GM18511 (cell line): ENCODE data around the gene TTC16.

Experiments used
- ATAC-seq: cut with Tn5 transposase; IDR thresholded peaks from one replicate; pipeline ENCODE4 v1.9.1; 2021; ENCODE audit warnings: mild to moderate bottlenecking, moderate library complexity; ENCODE audit not compliant: unreplicated experiment

The TTC16 gene, protein sequence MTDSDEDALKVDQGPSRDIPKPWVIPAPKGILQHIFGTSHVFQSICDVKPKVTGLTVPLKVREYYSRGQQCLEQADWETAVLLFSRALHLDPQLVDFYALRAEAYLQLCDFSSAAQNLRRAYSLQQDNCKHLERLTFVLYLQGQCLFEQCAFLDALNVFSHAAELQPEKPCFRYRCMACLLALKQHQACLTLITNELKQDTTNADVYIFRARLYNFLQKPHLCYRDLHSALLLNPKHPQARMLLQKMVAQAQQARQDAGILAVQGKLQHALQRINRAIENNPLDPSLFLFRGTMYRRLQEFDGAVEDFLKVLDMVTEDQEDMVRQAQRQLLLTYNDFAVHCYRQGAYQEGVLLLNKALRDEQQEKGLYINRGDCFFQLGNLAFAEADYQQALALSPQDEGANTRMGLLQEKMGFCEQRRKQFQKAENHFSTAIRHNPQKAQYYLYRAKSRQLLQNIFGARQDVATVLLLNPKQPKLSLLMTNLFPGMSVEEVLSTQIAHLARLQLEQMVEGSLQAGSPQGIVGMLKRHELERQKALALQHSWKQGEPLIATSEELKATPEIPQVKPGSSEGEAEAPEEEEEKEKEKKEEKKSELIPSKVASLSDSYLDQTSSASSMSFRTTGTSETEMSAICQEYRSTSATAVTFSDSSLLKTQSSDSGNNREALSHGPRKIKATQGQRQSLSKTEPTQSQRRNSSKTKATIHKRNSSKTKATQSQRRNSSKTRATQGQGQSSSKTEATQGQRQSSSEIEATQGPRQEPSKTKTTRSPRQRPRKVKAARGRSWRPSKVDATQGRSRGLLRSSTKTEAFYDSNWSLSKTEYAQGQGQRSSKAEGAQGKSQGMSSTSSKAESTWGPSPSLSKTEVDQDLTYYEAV

DNA sequence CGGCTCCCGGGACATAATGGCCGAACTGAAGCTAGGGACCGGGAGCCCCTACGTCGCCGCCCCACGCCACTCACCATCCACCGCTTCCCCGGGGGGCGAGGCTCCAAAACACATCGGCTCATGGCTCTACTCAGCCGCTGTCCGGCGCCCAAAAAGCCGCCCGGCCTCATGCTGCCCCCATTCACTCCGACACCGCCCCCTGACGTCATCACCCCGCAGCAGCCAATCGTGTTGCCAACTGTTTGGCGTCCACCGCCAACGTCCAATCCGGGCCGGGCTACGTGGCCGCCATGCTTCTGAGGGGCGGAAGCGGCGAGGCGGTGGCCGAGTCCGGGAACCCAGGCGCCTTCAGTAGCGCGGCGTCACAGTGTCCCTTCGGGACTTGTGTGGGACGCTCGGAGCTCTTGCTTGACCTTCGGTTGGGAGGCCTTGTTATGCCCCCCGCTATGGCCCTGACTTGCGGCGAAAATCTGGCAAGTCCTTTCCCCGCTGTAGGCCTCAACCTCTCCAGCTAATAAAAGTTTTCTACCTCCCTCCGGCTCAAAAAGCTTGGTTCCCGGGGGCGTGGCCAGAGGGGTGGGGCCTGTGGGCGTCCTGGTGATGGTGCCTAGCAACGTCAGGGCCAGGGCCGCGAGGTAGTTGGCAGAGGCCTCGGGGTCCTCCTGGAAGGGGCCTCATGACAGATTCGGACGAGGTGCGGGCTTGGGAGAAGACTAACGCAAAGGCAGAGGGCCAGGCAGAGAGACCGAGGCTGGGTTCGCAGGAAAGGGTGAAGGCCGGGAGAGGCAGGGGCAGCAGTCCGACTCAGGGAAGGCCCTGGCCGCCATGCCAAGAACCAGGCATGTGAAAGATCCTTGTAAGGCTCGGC is at the start of gene TTC16, which contains the start of gene PTRH1:
TTC16 (plus strand) TSS at position 610 of the 868 bp plus-strand sequence; CDS start at position 677, 67 bp downstream.
PTRH1 (minus strand) TSS at position 194 of the 868 bp plus-strand sequence; CDS start at position 170, 24 bp downstream.
- ATAC-seq = peak; percentile 94

DNA sequence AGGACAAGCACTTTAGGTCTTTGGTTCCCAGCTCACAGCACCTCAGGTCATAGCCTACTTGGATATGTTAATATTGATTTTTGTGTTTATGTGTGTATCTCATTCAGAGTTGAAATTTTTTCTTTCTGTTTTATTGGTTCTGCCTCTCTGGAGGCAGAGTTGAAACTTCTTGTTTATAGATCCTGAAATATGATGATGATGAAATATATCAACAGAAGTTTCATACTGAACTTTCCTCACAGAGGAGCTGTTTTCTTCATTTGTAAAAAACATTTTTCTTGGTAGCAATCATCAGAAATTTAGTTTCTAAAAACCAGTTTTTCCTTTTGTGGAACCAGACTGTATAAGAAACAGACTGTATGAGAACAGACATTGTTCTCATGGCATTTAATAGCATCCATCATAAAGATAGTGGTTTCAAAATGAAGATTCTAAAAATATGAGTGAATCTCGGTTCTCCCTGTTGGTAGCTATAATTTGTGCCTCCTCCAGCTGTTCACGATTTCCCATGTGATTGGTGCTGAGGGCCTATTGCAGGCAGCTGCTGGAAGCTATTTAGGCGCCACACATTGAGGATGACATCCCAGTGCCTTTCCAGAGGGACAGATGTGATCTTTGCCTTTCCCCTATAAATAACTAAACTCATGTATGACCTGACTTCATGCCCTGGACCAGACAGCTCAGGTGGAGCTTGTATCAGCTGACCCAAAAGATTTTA is 48.6 kb upstream of the TTC16 start:
- no peak for ATAC-seq

DNA sequence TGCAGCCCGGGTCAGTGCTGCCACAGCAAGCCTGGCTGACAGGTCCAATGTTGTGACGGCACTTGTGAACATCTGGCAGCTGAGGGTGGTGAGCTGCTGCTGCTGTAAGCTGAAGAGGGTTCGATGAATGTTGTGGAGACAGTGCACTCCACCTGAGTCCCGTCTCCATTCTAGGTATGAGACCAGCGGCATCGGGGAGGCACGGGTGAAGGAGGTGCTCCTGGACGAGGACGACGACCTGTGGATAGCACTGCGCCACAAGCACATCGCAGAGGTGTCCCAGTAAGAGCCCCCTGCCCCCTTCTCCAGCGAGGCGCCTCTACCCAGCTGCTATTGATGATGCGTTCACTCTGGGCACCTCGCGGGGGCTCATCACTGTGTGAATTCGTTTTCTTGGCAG is 48.0 kb upstream of the TTC16 start:
- ATAC-seq = no peak

DNA sequence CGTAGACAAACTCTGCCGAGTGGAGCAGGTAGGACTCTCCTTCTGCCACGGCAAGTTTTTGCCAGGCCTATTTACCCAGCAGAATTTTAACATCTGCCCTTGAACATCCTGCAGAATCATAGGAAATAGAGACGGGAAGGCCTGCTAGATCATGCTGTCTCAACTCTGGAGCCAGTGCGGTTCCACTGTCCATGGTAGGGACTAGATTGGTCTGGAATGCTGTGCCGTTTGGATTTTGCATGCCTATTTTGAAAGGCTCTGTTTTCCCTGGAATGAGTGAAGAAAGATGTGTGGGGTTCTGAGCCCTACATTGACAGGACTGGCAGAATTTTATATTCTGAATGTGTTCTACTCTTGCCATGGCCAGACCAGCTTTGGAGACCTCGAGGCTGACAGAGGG is 42.6 kb upstream of the TTC16 start:
- ATAC-seq = no peak

DNA sequence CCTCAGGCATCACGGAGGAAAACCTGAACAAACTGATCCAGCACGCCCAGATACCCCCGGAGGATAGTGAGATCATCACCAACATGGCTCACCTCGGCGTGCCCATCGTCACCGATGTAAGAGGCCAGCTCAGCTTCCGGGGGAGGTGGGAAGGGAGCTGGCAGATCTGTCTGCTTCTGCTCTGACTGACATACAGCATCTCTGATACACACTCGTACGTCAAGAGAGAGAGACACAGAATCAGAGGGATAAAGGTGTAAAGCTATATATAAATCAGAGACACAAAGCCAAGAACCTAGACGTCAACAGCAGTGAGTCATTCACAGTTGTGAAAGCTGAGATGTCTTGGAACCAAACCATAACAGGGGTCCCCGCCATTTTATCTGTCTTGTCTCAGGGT is 39.2 kb upstream of the TTC16 start:
- no peak for ATAC-seq

DNA sequence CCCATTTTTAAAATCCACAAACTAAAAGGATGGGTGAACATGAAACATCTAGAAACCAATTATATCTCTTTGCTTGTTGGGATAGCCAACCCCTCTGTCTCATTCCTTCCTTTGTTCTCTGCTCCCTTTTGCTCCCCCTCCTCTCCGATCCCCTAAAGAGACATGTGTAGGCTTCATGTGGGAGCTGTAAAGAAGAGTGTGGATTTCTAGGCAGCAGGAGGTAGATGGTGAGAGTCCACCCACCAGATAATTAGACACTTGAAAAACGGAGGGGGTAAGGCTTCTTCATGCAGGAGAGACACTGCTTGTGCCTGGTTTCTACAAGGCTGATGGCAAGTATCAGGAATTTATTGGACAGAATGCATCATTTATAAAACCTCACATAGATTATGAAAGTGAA is 36.4 kb upstream of the TTC16 start:
- no peak for ATAC-seq

DNA sequence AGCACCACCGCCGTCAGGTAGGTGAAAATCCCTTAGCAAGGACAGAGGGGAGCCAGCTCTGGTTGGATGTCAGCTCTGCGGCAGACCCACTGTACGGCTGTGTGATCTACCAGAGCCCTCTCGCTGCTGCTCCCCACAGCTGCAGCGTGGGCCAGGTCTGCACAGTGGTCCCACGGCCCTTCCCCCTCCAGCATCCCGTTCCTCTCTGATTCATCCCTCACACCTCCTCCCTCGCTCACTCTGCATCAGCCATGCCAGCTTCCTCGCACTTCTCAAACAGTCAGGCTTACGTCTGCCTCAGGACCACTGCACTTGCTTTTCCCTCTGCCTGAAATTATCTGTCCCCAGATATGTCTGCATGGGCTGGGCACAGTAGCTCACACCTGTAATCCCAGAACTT is 35.7 kb upstream of the TTC16 start:
- no peak for ATAC-seq

DNA sequence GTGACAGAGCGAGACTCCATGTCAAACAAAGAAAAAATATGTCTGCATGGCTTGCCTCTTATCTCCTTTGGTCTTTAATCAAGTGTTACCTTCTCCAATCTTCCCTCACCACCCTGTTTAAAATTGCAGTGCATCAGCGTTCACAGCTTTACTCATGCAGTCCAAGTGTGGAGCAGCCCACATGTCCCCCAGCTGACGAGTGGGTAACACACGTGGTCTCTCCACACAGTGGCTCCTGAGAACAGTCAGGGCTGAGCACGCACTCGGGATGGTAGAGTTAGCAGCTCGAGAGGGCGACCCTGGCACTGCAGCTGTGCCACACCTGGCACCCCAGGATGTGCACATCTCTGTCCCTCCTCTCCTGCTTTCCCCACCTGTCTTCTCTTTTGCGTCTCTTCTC is 35.0 kb upstream of the TTC16 start:
- no peak for ATAC-seq

DNA sequence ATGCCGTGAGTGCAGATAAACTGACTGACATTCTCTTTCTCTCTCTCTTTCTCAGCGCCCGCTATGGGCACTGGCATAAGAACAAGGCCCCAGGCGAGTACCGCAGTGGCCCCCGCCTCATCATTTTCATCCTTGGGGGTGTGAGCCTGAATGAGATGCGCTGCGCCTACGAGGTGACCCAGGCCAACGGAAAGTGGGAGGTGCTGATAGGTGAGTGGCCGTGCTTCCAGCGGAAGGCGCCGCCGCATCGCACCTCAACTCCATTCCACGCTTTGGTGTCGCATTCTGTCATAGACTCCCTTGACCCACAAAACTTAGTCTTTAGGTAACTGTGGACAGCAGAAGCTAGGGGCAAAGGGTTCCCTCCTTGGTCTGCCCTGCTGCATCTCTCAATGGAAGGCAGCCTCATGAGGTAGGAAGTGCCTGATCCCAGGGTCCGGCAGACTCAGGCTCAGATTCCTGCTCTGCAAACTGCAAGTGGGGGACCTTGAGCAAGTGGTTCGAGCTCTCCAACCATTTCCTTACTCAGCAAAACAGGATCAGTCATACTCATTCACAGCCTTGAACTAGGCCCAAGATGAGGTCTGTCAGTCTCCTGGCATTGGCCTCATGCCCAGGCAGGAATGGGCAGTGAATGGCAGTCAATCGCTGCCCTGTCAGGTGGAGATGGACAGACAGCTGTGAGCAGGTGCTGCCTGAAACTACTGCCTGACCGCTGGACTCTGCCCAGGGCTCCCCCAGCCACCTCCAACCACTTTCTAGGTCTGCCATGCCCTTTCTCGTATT is 33.3 kb upstream of the TTC16 start:
- no peak for ATAC-seq

DNA sequence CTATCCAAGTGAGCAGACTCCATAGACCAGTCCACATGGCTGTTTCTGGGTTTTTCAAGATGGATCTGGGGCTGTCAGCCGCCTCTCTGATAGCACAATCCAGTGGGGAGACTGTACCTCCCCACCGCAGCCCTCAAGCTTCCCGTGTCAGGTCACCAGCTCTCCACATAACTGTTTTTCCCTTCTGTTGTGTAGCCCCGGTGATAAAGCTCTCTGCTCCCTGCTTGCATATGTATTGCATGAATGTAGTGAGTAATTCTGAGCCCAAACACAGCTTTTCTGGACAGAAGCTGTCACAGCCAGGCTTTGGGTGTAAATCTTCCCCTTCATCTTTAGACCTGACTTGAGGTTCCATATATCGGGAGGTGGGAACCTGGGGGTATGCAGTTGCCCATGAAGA is 32.2 kb upstream of the TTC16 start:
- ATAC-seq = no peak

DNA sequence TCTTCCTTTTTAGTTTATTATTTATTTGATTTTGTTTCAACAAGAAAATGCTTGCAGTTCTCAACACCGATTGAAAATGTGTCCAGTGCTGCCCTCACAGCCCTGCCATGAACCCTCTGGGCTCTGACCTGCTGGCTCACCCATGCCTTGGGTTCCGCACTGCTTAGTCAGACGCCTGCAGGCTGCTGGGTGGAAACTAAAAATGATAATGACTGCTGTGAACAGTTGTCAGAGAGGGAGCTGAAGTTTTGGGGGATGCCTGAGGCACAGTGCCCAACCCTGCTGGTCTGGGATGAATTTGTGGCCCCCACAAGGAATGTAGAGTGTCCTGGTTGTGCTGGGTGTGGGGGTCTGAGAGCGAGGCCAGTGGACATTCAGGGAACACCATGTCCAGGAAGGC is 31.3 kb upstream of the TTC16 start:
- ATAC-seq = no peak

DNA sequence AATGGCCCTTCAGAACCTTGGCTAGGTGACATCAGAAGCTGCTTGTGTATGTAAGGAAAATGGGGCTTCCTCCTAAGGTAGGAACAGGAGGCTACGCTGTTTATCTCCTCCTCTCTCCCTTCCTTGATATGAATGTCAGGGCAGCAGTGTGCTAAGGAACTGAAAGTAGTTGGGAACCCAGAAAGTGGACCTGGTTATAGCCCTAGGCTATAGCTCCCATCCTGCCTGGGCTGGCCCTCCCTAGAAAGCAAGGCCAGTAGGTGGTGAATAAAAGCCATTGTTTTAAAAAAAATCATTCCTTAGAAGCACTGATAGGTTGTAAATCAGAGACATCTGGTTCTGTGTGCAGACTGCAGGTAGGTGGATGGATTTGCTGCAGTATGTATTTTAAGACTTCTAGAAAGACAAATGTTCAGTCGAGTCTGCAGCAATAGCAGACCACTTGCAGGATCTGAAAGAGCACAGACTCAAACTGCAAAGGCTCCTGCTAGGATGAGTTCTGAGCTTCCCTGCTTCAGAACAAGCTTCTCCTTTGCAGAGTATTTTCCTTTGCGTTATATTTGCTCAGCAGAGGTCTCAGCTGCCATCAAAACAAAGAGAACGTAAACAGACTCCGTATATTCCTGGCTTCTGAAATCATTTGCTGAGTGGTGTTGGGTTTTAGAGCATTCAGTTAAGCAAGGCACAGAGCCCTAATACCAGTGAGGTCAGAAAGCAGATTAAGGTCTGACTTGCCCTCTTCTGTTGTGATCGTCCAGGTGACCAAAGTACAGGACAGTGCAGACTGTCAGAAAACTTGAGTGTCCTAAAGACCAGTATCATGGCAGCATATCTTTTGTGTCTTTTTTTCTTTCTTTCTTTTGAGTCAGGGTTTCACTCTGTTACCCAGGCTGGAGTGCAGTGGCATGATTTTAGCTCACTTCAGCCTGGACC is 29.2 kb upstream of the TTC16 start:
- ATAC-seq = no peak

DNA sequence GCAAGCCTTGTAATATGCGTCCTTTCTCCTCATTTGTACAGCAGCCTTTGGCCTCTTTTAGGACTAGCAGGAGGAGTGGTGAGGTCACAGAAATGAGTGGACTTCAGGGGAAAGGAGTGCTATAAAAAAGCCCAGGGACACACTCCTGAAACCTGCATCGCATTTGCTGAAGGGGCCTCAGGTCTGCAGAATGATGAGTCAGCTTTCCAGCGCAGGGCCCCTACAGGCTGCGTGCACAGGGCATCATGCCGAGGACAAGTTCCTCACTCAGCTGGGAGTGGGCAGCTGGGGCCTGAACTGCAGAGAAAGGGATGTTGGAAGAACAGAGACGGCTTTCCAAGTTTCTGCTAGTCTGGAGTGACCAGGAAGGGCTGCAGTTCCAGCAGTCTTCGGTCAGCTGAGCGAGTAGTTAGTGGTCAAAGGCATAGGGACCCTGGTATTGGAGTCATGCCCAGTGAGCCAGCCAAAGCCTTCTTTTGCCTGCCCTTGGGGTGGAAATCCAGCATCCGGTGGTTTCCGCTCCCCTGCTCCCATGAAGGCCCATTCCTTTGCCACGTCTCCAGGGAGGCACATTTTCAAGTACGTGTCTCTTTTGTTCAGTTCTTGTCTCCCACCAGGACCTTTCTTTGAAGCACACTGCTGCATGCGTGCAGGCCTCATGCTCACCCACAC is 26.4 kb upstream of the TTC16 start:
- ATAC-seq = no peak

DNA sequence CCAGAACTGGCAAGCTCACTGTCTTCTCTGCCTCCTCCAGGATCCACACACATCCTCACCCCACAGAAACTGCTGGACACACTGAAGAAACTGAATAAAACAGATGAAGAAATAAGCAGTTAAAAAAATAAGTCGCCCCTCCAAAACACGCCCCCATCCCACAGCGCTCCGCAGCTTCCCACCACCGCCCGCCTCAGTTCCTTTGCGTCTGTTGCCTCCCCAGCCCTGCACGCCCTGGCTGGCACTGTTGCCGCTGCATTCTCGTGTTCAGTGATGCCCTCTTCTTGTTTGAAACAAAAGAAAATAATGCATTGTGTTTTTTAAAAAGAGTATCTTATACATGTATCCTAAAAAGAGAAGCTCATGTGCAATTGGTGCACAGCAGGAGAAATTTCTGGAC is 25.1 kb upstream of the TTC16 start:
- ATAC-seq = no peak

DNA sequence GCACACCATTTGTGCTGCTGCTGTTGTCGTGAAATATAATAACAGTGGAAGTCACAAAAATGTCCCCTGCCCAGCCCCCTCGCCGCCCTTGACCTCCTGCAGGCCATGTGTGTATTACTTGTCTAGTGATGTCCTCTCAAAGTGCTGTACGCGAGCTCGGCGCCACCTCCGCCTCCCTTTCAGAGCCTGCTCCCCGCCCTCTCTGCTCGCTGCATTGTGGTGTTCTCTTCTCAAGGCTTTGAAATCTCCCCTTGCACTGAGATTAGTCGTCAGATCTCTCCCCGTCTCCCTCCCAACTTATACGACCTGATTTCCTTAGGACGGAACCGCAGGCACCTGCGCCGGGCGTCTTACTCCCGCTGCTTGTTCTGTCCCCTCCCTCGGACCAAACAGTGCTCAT is 23.8 kb upstream of the TTC16 start:
- ATAC-seq = no peak

DNA sequence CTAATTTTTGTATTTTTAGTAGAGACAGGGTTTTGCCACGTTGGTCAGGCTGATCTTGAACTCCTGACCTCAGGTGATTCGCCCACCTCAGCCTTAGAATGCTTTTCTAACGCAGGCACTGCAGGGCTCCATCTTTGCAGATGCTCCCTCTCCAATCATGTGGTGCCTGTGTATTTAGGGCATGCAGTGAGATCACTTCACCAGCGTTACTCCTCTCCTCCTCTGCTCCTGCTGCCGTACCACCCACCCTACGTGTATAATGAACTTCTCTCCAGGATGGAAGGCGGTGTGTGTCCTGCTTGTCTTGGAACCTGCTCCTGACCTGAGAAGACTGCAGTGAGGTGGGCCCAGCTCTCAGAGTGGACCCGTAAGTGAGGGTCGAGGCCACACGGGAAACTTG is 22.7 kb upstream of the TTC16 start:
- ATAC-seq = no peak

DNA sequence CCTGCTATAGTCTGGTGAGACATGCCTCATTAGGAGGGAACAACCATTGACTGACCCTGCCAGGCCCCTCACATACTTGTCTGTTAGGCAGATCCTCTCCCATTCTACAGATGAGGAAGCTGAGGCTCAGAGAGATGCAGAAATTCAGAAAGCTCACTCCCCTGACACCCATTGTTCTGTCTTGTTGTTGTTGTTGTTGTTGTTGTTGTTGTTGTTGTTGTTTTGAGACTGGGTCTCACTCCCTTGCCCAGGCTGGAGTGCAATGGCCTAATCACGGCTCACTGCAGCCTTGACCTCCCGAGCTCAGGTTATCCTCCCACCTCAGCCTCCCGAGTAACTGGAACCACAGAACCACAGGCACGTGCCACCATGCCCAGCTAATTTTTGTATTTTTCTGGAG is 22.2 kb upstream of the TTC16 start:
- ATAC-seq = no peak
